Sigmoid colon (tissue), 7 donors: ENCODE data around the gene PLA2G2E. TPM values are rescaled to one million over a fixed set of nuclear protein-coding genes. Genes with fewer than 3 reads are reported as not detected.
"Not testable (repeated sequence)": the region's sequence is repeated elsewhere in the genome, so short reads cannot be mapped to it uniquely, and the experiment has no call there.

ENCODE experiments used
- DNase-seq: peaks from one replicate; pipeline ENCODE4 v3.0.0-alpha.2; 2019
- H3K27ac ChIP-seq, 4 donors: fragments of 200-600 bp; sonication (generic); one replicate each; pipeline ENCODE4 v1.5.1; 2016 to 2019; ENCODE audit warnings: mild to moderate bottlenecking in 1 of 4
- H3K27me3 ChIP-seq, 3 donors: fragments of 200-600 bp; sonication (generic); one replicate each; pipeline ENCODE4 v1.5.1; 2019; ENCODE audit warnings: mild to moderate bottlenecking in 1 of 3
- H3K36me3 ChIP-seq, 4 donors: fragments of 200-600 bp; sonication (generic); one replicate each; pipeline ENCODE4 v1.5.1; 2016 to 2019
- H3K4me1 ChIP-seq, 4 donors: fragments of 200-600 bp; sonication (generic); one replicate each; pipeline ENCODE4 v1.5.1; 2017 to 2019
- H3K4me3 ChIP-seq, 4 donors: fragments of 200-600 bp; sonication (generic); one replicate each; pipeline ENCODE4 v1.5.1; 2017 to 2019; ENCODE audit warnings: mild to moderate bottlenecking in 2 of 4, moderate library complexity in 1 of 4
- H3K9me3 ChIP-seq, 4 donors: fragments of 200-600 bp in 3 of 4; sonication (generic) in 3 of 4; one replicate each; pipeline versions ENCODE4 v1.5.1 to v1.6.1; 2013 to 2019
- CTCF ChIP-seq, 4 experiments: fragments of 450-650 bp in 3 of 4; fragments of 200-600 bp in 1 of 4; IDR thresholded peaks; one replicate each; pipeline ENCODE4 v1.5.1; 2016 to 2019; ENCODE audit warnings: antibody characterized with exemption in 4 of 4, mild to moderate bottlenecking in 3 of 4, moderate library complexity in 2 of 4
- EP300 ChIP-seq, 4 donors: sonication (generic); formaldehyde crosslinking; IDR thresholded peaks; one replicate each; pipeline ENCODE4 v1.6.1; 2017; ENCODE audit warnings: antibody characterized with exemption in 4 of 4
- POLR2A ChIP-seq, 2 donors: fragments of 450-650 bp; IDR thresholded peaks; one replicate each; pipeline ENCODE4 v1.6.1; 2016; ENCODE audit warnings: antibody characterized with exemption in 2 of 2, mild to moderate bottlenecking in 2 of 2, moderate library complexity in 2 of 2
- POLR2AphosphoS5 ChIP-seq, 4 donors: sonication (generic); formaldehyde crosslinking; IDR thresholded peaks; one replicate each; pipeline ENCODE4 v1.6.1; 2017; ENCODE audit warnings: antibody characterized with exemption in 4 of 4
- WGBS, 2 donors: extraction: QIAGEN DNeasy Blood & Tissue Kit; methylation state at CpG; one replicate each; pipeline ENCODE4 v1.1.7; 2013; 5-methylcytosine and 5-hydroxymethylcytosine counted together
- intact Hi-C: fragments of 100-400 bp; cut with DNase I; formaldehyde crosslinking; loops from one replicate; pipeline ENCODE4 v1.15.1; 2023
- polyA plus RNA-seq, 3 donors: library from polyadenylated mRNA; stranded (reverse); fragments of 200-250 nt; gene quantifications; one replicate each; pipeline ENCODE4 v1.2.3, GENCODE V29; 2013
- total RNA-seq, 4 donors: library from RNA; depleted of rRNA; stranded (reverse); fragments of >200 nt; gene quantifications; one replicate each; pipeline ENCODE4 v1.1.0, GENCODE V29; 2016
- donor health status: healthy with polysubstance abuse.
- donor health status: Bipolar disorder and iron deficiency.
- donor health status: healthy.

PLA2G2E gene
- total and polyA plus RNA-seq, 7 donors = not detected

GRCh38 chr1:19936061-19936750, 12.8 kb upstream of the PLA2G2E start:
- 67 to 89% methylated on average over 3 of the region's 3 CpGs for WGBS, 2 donors
- TF ChIP-seq CTCF (IDR thresholded peaks at IDR 0.05) (no peak), EP300 (IDR thresholded peaks at IDR 0.05) (no peak), POLR2AphosphoS5 (IDR thresholded peaks at IDR 0.05) (no peak), POLR2A (IDR thresholded peaks at IDR 0.05) (no peak)
- H3K4me1 ChIP-seq = no peaks in the 10 kb centered on the region
- intact Hi-C loops = no loop called here
- no peak for DNase-seq
- H3K9me3 ChIP-seq = peaks cover 0 to 18% (median 8%) of the 10 kb centered on the region in 4 donors
- H3K4me3 ChIP-seq = no peak overlapping the region
- H3K27me3 ChIP-seq = no peaks in the 10 kb centered on the region
- no peak overlapping the region for H3K27ac ChIP-seq
- no peaks in the 10 kb centered on the region for H3K36me3 ChIP-seq

GRCh38 chr1:19934336-19934735, 10.9 kb upstream of the PLA2G2E start:
- Histone ChIP-seq H3K9me3 (peaks cover 0 to 22% (median 8%) of the 10 kb centered on the region in 4 donors), H3K4me1 (no peaks in the 10 kb centered on the region), H3K36me3 (no peaks in the 10 kb centered on the region), H3K4me3 (no peak overlapping the region), H3K27ac (no peak overlapping the region), H3K27me3 (no peaks in the 10 kb centered on the region)
- DNase-seq = no peak
- intact Hi-C loops = no loop called here
- TF ChIP-seq POLR2AphosphoS5 (IDR thresholded peaks at IDR 0.05) = no peak
- TF ChIP-seq EP300 (IDR thresholded peaks at IDR 0.05) = no peak
- no peak for TF ChIP-seq POLR2A (IDR thresholded peaks at IDR 0.05)
- no peak for TF ChIP-seq CTCF (IDR thresholded peaks at IDR 0.05)
- WGBS, 2 donors = 90% methylated on average over 7 of the region's 7 CpGs

GRCh38 chr1:19932866-19933265, 9.4 kb upstream of the PLA2G2E start:
- H3K27ac ChIP-seq = no peak overlapping the region
- H3K4me1 ChIP-seq = no peaks in the 10 kb centered on the region
- DNase-seq = no peak
- H3K4me3 ChIP-seq = no peak overlapping the region
- no peaks in the 10 kb centered on the region for H3K36me3 ChIP-seq
- peaks cover 0 to 22% (median 8%) of the 10 kb centered on the region in 4 donors for H3K9me3 ChIP-seq
- no peaks in the 10 kb centered on the region for H3K27me3 ChIP-seq
- intact Hi-C loops = no loop called here
- TF ChIP-seq CTCF (IDR thresholded peaks at IDR 0.05) (no peak), POLR2A (IDR thresholded peaks at IDR 0.05) (no peak), POLR2AphosphoS5 (IDR thresholded peaks at IDR 0.05) (no peak), EP300 (IDR thresholded peaks at IDR 0.05) (no peak)
- 0 to 98% methylated on average over 1 of the region's 1 CpG for WGBS, 2 donors

GRCh38 chr1:19927130-19927421, 3.7 kb upstream of the PLA2G2E start:
- H3K27ac ChIP-seq, DNase-seq, H3K4me1 ChIP-seq, H3K27me3 ChIP-seq, intact Hi-C loops, H3K4me3 ChIP-seq, H3K36me3 ChIP-seq: not testable (repeated sequence)
- WGBS, 2 donors = 76 to 82% methylated on average over 3 of the region's 3 CpGs
- peaks cover 0 to 13% (median 4%) of the 10 kb centered on the region in 4 donors for H3K9me3 ChIP-seq

- Histone ChIP-seq H3K9me3 (peaks cover 0 to 7% (median 2%) of the 10 kb centered on the region in 4 donors), H3K4me3 (no peak overlapping the region), H3K27ac (no peak overlapping the region), H3K4me1 (no peaks in the 10 kb centered on the region), H3K27me3 (no peaks in the 10 kb centered on the region), H3K36me3 (no peaks in the 10 kb centered on the region)
- TF ChIP-seq POLR2A (IDR thresholded peaks at IDR 0.05) = no peak
- TF ChIP-seq CTCF (IDR thresholded peaks at IDR 0.05) = no peak
- TF ChIP-seq EP300 (IDR thresholded peaks at IDR 0.05) = no peak
- TF ChIP-seq POLR2AphosphoS5 (IDR thresholded peaks at IDR 0.05) = no peak
- WGBS, 2 donors = 68 to 70% methylated on average over 8 of the region's 8 CpGs
- intact Hi-C loops = no loop called here
- no peak for DNase-seq
These were observed 3.1 kb upstream of the PLA2G2E start for GRCh38 chr1:19926296-19927129.
